GM21447 (cell line): Measurements from ENCODE around the gene ACVR1B.

Experiments used
- ATAC-seq: cut with Tn5 transposase; IDR thresholded peaks from one replicate; pipeline ENCODE4 v1.9.1; 2021; ENCODE audit not compliant: unreplicated experiment

ACVR1B gene

DNA sequence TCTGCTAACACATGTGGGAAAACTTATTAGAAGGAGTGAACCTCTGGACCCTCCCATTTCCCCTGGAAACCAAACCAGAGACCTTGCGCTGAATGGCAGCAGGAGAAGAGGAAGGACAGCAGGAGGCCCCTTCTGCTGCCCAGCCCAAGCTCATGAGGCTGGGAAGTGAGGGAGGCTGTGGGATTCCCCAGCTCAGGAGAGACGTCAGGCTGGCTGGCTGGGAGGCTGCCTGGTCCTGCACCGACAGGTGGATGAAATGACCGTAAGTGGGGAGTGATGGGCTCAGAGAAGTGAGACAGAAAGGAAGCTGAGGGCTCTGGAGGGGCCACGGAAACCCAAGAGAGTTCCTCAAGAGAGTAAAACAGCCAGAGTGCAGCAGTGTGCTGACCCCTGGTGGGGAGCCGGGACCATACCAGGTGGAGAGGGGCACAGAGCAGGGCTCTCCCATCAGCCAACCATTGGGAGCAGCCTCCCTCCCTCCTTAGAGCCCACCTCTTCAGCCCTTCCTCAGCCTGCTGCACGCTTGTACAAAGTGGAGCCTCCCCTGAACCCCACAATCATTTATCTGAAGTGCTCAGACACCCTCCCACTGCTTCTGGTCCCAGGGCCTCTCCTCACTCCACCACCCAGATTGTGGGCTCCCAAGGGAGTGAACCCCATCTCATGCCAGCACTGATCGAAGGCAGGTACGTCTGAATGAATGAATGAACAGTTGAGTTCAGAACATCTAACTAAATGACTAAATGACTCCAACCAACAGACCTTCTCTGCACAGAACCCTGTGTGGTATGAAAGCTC is 69.2 kb downstream of the ACVR1B start:
- ATAC-seq: no peak

DNA sequence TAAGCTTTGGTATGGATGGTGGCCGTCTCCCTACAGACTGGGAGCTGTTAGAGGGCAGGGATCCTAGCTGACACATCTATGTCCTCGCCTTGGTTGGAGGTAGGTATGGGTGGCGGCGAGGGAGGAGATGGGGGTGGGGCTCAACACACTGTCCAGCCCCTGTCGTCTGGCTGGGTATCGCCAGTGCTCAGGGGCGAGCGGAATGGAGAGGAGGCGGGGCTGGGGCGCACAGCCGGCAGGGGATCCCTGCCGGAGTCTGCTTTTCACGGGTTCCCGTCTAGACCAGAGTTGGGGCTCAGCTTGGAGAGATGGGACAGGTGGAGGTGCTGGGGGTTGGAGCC is 71.3 kb downstream of the ACVR1B start:
- ATAC-seq: no peak

DNA sequence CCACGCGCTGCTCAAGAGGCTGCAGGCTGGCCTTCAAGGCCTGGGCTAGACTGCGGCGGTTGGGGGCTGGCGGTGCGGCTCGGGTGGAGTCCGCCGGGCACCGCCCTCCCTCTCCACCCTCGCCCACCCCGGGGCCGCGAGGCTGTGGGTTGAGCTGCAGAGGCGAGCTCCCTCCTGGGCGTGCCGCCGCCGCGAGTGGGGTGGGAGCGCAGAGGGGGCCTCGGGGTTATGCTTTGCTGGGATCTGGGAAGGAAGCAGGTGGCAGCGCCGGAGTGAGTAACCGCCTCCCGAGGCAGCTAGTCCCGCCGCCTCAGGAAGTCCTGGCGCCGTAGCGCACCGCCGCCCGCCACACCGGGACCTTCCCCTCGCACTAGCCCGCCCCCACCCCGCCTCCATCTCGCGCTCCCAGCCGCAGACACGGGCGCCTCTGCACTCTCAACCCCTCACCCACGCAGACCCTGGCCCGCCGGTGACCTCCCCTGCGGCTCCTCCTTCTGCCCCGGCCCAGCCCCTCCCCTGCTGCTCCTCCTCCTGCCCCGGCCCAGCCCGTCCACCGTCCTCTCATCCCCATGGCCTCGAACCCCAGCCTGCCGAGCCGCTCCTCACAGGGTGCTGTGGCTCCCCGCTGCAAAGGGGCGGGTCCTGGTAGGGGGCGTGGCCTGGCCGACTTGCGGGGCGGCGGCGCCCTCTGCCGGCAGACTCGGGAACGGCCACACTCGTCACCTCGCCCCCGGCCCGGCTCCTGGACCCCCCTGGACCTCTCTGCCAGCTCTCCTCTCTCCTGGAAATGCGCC is 71.9 kb downstream of the ACVR1B start:
- ATAC-seq: peak; percentile 39

DNA sequence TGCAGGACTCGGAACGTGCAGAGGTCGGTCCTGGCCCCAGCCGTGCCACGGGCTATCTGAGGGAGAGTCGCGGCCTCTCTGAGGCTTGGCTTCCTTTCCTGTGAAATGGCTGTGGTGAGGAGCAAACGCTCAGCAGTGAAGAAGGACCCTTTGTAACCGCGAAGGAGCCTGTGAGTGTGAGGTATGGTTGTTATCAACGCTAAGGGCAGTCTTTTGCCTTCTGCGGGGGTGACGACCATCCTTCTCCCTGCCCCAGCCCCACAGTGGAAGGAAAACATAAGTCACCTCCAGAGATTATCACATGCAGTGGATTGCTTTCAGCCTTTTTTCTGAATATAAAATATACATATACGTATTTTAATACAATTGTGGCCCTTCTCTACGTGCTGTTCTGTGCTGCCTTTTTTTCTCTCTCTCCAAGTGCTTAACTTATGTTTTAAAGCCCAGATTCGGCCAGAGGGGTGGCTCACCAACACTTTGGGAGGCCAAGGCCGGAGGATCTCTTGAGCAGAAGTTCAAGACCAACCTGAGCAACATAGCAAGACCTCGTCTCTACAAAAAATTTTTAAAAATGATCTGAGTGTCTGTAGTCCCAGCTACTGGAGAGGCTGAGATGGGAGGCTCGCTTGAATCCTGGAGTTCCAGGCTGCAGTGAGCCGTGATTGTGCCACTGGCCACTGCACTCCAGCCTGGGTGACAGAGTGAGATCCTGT is 72.6 kb downstream of the ACVR1B start:
- no peak for ATAC-seq

DNA sequence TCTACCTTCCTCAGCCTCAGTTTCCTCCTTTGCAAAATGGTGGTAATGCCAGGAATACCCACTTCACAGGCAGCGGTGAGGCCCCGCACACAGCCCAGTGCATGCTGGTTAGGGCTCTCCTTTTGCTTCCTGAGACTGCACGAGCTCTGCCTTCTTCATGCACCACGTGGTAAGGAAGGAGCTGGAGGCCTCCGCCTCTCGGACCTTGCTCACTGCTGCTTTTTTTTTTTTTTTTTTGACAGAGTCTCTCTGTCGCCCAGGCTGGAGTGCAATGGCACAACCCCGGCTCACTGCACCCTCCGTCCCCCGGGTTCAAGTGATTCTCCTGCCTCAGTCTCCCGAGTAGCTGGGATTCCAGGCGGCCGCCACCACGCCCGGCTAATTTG is 73.3 kb downstream of the ACVR1B start:
- ATAC-seq: no peak

DNA sequence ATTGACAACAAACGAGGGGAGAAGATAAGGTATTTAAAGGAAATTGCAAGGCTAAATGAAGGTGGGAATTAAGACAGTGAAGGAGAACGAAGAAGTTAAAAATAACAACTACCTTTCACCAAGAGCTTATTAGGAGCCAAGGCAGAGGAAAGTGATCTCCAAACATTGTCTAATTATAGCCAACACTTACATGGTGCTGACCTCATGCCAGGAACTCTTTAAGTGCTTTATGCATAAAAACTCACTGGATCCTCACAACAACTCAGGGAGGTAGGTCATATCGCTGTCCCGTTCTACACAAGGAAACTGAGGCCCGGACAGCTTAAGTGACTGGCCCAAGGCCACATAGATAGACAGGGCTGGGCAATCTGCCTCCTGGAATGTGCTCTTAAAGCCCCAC is 74.8 kb downstream of the ACVR1B start:
- ATAC-seq: no peak

DNA sequence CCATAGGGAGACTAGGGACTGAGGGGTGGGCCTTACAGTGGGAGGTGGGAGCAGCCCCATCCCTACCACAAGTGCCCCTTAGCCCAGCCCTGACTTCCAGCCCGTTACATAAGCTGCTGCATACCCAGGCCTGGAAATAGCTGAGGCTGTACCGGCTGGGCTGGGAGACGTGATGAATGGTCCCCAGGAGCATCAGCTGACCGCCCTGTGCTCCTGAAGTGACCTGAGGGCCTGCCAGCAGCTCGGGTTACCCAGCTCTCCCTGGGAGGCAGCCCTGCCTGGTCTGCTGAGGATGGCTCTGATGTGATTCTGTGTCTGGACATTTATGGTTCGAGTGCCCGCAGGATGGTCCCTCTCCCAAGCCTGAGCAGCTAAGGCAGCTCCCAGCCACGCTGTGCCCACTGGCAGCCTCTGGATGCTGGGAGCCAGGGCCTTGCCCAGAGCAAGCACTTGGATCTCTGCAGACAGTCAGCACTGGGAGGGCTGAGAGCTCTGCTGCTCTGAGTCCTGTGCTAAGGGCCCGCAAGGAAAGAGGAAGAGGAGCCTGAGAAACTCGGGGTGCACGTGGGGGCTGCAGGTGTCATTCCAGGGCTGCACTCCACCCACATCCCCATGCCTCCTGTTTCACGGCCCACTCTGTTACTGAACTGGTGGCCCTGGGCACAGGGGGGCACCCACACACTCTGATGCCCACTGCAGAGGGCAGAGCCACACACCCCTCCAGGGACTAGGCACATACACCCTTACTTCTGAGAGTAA is 75.8 kb downstream of the ACVR1B start:
- ATAC-seq: no peak

DNA sequence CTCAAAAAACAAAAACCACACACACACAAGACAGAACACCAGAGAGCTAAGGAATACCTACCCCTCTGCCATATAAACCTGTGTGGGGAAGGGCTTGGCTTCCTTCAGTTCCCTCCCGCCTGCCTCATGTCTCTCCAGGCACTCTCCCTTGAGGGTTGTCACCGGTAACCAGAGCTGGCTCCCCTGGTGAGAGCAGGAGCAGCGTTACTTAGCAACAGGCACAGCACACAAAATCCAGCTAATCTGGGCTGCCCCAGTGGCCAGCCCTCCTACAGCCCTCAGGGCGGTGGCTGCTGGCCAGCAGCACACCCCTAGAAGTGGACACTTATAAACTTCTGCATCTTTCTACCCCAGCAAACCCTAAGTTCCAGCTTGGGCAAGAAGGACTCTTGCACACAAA is 78.2 kb downstream of the ACVR1B start:
- ATAC-seq: no peak

DNA sequence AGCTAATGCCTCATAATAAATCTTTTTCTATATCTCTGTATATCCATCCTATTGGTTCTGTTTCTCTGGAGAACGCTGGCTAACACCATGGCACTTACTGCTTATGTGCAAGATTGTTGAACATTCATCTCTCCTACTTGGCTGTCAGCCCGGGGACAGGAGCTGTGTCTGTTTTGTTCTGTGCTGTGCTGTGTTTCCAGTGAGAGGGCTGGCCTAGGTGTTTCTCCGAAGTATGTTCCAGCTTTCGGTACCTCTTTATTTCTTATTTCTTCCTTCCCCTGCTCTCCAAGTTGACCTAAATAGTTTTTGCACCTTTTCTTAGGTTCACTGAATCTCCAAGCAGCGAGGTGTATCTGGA is 80.9 kb downstream of the ACVR1B start:
- no peak for ATAC-seq

DNA sequence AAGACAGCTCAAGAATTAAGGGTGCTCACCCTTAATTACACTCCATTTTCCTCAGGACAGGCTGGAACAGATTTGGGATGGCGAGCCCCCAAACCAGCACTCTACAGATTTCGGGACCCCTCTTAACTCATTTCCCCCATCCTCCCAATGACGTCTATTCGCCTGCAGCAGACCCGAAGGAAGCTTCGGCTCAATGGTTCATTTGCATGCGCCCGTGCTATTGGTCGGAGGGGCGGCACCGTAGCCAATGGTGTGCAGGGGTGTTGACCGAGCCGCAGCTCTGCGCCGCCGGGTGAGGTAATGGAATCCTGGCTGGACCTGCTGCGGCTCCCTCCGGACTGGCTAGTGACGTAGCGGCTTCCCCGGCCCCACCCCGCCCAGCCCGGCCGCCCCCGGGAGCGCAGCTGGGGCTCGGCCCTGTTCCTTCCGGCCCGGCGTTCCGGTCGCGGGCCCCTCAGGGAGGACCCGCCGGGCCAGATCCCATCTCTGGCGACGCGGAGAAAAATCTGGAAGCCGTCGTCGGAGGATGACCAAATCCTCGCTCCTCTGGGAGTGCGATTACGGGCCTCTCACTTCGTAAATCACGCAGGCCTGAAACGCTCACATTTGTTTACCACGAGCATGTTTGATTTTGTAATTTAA is 81.4 kb downstream of the ACVR1B start:
- peak; percentile 87 for ATAC-seq

DNA sequence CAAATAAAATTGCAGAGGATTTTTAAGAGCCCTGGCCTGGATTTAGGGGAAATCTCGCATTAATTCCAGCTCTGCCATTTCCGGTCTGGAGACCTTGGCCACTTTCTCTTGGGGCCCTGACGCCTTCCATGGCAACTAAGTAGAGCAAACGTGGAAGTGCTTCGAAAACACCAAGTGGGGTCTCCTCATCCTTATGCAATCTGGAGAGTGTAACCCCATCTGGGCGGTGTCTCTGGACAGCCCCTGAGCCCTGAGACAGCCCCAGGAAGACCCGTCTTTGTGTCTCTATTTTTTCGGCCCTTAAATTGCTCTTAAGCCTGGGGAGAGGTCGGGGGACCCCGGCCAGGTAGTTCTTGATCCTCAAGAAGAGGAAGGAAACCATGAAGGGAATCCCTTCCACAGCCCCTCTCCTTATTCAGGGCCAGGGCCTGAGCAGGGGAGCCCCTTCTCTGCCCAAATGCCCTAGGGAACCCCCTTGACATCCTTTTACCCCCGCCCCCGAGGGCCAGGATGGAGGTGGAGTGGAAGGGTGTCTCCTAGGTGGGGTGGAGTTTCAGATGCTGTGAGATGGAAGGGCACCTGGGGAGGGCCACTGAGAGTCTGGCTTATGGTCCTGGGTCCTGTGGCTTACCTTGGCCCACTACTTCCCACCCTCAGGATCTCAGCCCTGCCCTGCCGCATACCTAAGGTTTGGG is 82.1 kb downstream of the ACVR1B start:
- ATAC-seq: no peak

DNA sequence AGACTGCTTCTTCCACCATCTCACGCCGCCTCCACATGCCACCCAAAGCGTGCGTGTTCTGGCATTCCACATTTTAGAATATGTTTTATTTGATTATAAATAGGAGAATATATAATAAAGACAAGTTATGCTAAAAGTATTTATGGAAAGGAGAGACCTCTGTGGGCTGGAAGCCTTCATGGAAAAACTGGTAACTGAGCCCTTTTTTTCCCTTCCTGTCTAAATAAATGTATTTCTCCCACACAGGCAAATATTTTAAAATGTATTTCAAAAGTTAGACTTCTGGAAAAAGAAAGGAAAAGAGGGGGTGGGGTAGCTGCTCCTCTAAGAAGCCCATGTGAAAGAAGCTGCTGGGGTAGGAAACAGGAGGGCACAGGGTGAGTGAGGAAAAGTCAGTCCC is 83.7 kb downstream of the ACVR1B start:
- no peak for ATAC-seq

DNA sequence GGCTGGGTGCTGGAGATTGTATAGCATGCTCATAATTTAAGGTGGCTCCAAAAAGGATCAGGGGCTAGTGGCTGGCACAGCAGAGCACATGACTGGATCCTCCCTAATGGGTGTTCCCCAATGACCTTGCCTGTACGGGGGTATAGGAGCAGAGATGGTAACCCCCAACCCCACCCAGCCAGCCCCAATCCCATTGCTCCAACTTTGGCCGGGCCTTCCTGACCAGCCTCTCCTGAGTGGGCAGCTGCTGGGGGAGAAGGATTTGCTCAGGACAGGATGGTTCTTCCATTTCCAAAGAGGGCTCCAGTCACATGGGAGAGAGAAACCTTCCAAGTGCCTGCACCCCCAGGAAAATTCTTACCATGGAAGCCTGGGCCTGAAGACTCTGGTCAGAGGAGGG is 84.4 kb downstream of the ACVR1B start:
- no peak for ATAC-seq

DNA sequence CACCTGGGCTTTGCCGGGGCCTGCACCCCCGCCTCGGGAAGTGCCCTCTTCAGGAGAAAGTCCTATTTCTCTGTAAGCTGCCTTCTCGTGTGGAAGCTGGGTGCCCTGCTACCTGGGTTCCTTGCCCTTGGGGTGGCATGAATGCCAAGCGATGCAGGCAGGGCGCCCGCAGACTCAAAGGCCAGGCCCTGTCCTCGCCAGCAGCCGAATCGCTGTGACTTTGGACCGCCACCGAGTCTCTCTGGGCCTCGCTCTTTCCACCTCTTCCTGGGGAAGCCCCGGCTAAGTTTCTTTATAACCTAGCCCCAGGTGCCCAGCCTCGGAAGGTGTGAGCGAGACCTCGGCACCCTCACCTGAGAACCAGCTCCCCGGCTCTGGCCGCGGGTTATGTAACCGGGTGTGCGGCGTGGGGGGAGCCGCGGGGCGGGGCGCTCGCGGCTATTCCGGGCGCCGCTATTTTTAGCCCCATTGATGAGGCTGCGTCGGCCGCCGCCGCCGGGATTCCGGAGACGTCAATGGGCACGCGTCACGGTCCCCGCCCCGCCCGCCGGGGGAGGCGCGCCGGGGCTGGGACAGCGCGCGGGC is 85.2 kb downstream of the ACVR1B start:
- peak; percentile 43 for ATAC-seq

DNA sequence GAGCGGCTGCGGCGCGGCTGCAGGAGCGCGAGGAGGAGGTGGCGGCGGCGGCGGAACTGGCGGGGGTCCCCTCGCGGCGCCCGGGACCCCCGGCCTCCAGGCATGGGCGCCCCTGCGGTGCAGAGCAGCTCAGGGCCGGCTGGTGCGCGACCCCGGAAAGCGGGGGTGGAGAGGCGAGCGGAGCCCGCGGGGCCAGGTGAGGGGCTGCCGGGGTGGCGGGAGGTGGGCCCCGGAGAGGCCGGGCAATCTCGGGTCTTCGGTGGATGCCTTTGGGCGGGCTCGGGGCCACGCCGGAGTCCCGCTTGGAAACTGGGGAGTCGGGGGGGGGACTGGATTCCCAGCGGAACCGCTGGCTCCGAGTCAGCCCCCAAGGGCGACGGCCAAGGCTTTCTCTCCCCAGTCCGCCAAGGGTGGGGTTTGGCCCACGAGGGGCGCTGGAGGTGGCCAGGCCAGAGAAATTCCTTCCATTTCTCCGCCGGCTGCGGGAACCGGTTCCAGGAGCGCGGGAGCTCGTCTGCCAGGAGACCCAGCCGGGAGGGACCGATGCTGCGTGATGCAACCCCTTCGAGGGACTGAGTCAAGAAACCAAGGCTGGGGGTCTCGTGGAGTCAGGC is 85.9 kb downstream of the ACVR1B start:
- no peak for ATAC-seq

DNA sequence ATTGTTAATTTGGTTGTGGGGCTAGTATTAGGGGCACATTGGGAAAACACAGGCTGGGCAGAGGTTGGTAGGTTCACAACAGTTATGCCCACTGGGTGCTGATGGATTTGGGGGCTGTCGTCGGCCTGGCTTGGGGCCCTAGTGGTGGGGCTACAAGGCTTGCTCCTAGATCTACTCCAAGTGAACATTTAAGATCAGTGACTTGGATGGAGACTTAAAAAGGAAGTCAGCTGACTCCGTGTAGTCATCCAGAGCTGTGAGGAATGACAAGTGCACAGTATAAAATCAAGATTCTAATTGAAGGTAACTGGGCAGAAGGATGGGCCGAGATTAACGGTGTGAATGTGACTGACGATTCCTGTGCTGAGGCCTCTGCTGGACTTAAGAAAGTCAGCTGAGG is 86.9 kb downstream of the ACVR1B start:
- no peak for ATAC-seq

DNA sequence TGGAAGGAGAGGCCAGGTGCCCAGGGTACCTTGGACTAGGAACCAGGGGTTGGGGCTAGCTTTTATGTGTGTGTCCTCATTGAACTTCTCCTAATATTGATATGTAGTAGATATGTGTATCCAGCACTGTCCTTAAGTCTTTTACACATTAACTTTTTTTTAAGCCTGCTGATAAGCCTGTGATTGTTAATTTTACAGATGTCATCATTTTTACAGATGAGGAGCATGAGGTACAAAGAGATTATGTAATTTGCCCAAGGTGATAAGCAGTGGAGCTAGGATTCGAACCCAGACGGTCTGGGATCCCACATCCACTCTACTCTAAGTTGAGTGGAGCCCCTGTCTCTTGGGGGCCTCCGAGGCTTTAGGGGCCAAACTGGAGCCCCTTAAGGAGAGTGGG is 89.5 kb downstream of the ACVR1B start:
- no peak for ATAC-seq

DNA sequence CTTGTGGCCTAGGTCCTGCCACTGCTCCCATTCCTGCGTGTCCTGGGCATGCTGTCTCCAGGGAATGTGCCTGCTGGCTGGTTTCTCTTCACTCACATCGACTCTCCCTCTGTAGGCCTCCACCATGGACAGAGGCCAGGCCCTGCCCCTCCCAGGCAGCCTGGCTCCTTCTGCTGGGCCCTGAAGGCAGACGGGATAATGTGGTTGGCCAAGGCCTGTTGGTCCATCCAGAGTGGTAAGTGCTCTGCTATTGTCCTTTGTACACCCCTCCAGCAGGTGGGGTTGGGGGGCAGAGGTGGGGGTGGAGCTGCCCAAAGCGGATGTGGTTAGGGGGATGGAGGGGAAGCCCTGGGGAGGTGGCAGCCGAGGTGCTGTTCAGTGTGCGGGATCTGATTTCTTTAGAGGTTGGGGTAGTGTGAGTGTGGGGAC is 90.2 kb downstream of the ACVR1B start:
- no peak for ATAC-seq

DNA sequence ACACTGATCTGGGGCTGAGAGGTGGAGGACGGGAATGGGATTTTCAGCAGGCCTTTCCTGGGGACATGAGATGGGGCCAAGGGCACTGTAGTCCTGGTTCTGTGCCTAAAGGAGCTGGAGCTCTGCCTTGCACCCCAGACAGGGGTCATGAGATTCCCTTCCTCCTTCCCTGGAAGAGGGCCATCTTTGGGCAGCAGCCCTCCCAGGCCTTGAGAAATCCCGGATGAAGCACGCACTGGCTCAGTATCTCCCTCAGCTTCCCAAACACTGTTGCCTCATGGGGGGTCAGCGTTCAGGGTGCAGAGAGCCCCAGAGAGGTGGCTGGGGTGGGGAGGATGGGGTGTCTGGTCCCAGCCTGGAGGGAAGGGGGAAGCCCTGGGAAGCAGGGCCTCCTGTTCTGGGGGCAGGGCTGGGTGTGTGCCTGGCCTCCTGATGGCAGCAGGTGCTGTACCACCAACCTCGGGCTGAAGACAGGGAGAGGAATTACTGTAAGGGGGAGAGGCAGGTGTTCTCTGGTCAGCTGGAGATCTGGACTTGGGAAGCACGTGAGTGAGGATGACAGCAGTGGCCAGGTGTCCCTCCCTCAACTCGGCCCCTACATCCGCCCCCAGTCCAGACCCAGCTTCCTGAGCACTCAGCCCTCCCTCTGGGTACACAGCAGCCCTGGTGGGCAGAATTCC is 91.3 kb downstream of the ACVR1B start:
- ATAC-seq: no peak
